A673 (cell line): Measurements from ENCODE around the gene PAGR1.
"Not testable (repeated sequence)": the region's sequence is repeated elsewhere in the genome, so short reads cannot be mapped to it uniquely, and the experiment has no call there.

Experiments
- CTCF ChIP-seq: fragments of 300-800, 200-600 bp; sonication (generic); conservative IDR thresholded peaks from 2 replicates; pipeline ENCODE4 v1.5.1; 2017; ENCODE audit warnings: low read depth, mild to moderate bottlenecking, antibody characterized with exemption, low read length, moderate library complexity, mixed read lengths
- EZH2 ChIP-seq: fragments of 200-600 bp; sonication (generic); IDR thresholded peaks from 2 replicates; pipeline ENCODE4 v1.6.1; 2017; ENCODE audit warnings: borderline replicate concordance, low read depth, mild to moderate bottlenecking, mixed read lengths, antibody characterized with exemption, low read length; ENCODE audit not compliant: poor library complexity, severe bottlenecking

DNA sequence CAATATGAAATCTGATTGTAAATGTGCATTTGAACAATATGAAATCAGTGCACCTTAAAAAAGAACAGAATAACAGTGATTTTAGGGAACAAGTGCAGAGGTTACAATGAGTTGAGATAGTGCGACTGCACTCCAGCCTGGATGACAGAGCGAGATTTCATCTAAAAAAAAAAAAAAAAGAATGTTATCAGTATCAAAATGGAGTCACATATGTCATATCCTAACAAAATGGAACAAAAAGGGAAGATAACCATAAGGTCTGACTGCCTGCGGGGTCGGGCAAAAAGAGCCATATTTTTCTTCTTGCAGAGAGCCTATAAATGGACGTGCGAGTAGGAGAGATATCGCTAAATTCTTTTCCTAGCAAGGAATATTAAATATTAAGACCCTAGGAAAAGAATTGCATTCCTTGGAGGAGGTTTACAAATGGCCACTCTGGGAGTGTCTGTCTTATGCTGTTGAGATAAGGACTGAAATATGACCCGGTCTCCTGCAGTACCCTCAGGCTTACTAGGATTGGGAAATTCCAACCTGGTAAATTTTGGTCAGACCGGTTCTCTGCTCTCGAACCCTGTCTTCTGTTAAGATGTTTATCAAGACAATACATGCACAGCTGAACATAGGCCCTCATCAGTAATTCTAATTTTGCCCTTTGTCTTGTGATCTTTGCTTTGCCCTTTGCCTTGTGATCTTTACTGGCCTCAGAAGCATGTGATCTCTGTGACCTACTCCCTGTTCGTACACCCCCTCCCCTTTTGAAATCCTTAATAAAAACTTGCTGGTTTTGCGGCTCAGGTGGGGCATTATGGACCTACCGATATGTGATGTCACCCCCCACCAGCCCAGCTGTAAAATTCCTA lies 32.6 kb upstream of the PAGR1 start:
- TF ChIP-seq CTCF, EZH2: not testable (repeated sequence)
